HG03469 (cell line): Measurements from ENCODE around the gene TEX48.

ENCODE experiments used
- ATAC-seq: cut with Tn5 transposase; IDR thresholded peaks from one replicate; pipeline ENCODE4 v1.9.1; 2021; ENCODE audit warnings: mild to moderate bottlenecking, moderate library complexity, moderate number of reproducible peaks; ENCODE audit not compliant: unreplicated experiment

The TEX48 gene

GRCh38 chr9:114694146-114694545 is 12.2 kb upstream of the TEX48 start:
- ATAC-seq: no peak

GRCh38 chr9:114693248-114693855 is 11.4 kb upstream of the TEX48 start:
- ATAC-seq: no peak

- no peak for ATAC-seq
Measured at GRCh38 chr9:114691956-114692295, 9.9 kb upstream of the TEX48 start.

DNA sequence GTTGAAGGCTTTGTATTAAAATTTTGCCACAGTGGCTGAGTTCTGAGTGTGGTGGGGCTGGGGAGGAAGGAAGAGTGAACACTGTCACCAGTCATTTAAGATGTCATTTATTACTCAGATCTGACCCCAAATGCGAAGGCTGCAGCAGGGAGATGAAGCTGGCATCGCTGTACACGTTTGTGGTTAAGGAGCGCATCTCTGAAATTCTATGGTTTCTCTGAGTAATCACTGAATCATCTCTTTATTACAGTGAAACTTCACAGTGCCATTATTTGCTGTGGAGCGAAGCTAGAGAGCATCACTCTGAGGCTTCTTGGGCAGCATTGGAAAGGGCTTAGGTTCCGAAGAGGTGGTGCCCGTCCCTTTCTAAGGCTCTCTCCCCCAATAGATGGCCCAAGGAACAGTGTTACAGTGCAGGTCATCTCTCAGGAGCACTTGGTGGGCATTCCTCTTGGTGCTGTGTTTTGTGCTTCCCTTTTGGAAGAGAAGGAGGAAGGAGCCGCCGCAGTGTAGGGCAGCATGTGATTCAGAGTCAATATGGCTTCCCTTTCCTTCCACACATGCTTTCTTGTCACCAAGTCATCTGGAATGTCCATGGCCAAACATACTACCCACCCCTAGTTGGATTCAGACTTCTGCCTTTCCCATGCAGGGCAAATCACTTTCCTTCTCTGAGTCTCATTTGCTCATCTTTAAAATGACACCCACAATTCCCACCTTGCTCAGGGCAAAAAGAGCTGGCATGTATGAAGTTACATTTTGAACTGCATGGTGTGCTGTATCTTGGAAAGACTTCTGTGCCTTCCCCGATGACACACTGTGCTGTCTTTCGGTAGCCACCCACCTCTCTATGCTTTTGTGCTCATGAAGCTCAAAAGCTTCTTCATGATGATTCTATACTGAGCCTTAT is 9.3 kb upstream of the TEX48 start:
- peak; percentile 71 for ATAC-seq

DNA sequence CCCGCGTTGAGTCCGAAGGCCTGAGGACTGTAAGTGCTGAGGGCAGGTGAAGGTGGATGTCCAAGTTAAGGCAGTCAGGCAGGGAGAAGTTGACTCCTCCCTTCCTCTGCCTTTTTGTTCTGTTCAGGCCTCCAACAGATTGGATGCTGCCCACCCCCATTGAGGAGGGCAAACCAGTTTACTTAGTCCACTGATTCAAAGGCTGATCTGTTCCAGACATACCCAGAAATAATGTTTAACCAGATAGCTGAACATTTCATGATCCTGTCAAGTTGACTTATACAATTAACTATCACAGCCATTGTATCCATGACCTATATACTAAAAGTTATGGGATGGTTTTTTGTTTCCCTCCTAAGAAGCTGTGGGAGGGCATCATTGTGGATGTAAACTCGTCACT is 8.3 kb upstream of the TEX48 start:
- no peak for ATAC-seq

DNA sequence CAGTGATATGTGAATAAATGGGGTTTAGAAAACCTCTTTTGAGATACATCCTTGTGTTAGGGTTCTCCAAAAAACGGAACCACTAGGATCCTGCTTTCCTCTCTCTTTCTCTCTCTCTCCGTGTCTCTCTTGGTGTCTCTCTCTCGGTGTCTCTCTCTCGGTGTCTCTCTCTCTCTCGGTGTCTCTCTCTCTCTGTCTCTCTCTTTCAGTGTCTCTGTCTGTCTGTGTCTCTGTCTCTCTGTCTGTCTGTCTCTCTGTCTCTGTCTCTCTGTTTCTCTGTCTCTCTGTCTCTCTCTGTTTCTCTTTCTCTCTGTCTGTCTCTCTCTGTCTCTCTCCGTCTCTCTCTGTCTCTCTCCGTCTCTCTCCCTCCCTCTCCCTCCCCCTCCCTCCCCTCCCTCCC is 7.8 kb upstream of the TEX48 start:
- ATAC-seq: no peak

- ATAC-seq: no peak
Measured at GRCh38 chr9:114688909-114689610, 7.1 kb upstream of the TEX48 start.

DNA sequence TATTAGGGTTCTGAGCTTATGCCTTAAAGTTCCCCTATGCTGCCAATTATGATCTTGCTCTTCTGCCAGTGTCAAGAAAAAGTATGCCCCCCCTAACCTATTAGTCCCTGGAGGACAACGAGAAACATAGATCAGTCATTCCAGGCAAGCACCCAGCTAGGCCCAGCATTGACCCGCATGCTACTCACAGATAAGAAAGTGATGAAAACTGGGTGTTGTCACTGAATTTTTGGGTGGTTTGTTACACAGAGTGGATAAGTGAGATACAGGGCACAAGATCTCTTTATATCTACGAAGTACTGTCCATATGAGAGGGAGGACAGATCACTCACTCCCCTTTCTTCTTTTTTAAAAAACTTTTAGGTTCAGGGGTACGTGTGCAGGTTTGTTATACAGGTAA is 6.4 kb upstream of the TEX48 start:
- no peak for ATAC-seq

- no peak for ATAC-seq
Measured at GRCh38 chr9:114687034-114687433, 5.0 kb upstream of the TEX48 start.

DNA sequence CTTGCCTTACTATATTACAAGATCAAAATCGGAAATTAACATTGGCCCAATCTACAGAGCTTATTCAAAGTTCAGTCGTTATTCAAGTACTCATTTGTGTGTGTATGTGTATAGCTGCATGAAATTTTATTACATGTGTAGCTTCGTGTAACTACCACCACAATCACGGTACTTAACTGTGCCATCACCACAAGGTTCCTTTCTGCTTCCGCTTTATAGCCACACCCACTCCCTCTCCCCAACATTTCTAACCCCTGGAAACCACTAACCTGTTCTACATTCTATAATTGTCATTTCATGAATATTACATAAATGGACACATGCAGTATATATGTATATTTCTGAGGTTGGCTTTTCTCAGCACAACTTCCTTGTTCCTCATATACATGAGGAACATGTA is 4.0 kb upstream of the TEX48 start:
- ATAC-seq: no peak

- no peak for ATAC-seq
Measured at GRCh38 chr9:114684036-114684435, 2.0 kb upstream of the TEX48 start.

- no peak for ATAC-seq
Measured at GRCh38 chr9:114682846-114683245, 854 bp upstream of the TEX48 start.

- no peak for ATAC-seq
Measured at GRCh38 chr9:114680259-114681001, 1.6 kb downstream of the TEX48 start.

GRCh38 chr9:114678795-114679194 is 3.2 kb downstream of the TEX48 start:
- no peak for ATAC-seq

DNA sequence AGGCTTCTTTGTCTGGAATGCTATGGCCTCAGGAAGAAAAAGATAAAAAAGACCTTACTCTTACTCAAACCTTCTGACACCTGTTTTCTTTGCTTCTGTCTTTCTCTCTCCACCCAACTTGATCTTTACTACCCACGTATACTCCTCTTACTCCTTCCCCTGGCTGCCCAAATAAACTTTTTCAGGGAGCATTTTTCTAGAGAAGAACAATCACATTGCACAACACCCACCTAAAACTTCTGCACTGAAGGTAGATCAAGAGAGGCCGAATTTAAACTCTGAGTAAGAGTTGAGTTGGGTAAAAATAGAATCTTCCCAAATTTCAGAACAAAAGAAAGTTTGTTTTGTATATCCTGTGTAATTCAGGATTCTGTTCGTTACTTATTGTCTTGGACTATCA is 3.9 kb downstream of the TEX48 start:
- ATAC-seq: no peak

- ATAC-seq: no peak
Measured at GRCh38 chr9:114677418-114677817, 4.6 kb downstream of the TEX48 start.

- ATAC-seq: no peak
Measured at GRCh38 chr9:114676901-114677300, 5.1 kb downstream of the TEX48 start.

DNA sequence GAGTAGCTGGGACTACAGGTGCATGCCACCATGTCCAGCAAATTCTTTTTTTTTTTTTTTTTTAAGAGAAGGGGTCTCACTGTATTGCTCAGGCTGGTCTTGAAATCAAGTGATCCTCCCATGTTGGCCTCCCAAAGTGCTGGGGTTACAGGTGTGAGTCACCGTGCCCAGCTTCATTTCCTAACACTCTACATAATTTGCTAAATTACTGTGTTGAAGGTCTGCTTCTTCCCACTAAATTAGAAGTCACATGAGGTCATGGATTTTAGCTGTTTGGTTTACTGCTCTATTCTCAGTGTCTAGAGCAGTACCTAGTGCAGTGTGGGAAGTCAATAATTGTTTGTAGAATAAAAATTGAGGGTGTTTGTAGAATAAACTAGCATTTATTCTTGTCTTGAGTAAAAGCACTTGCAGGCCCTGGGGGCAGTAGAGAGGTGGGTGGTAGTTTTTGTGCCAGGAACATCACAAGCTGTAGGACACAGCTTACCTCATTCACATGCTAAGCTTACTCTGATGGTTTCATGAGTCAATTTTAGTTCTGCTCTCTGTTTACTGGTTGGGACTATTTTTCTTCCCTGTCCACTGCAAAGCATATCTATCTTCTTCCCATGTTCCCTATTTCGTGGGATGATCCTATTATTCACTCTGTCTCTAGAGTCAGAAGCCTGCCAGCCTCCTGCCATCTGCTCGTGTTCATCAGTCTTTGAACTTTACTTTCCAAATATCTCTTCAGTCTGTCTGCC is 7.0 kb downstream of the TEX48 start:
- no peak for ATAC-seq

DNA sequence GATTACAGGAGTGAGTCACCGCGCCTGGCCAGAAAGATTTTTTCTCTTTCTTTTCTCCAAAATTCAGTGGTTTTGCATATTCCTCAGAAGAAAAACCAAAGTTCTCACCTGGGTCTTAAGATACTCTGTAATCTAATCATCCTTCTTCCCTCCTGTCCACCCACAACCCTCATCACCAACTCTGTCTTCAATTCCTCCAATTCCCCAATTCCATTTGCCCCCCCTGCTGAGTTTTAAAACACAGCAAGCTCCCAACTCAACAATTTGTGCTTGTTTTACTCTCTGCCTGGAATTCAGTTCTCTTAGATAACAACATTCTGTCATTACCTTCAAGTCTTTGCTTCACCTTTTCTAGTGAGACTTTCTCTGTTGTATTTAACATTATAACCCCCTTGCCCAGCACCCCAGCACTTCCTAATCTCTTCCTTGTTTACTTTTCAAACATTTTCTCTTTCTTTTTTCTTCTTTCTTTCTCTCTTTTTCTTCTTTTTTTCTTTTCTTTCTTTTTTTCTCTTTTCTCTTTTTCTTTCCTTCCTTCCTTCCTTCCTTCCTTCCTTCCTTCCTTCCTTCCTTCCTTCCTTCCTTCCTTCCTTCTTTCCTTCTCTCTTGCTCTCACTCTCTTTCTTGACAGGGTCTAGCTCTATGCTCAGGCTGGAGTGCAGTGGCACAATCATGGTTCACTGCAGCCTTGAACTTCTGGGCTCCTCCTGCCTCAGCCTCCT is 7.8 kb downstream of the TEX48 start:
- ATAC-seq: no peak

- ATAC-seq: no peak
Measured at GRCh38 chr9:114671605-114672004, 10.4 kb downstream of the TEX48 start.
